Kidney tubule cell (primary cell): ENCODE results near the gene KDELR3.
A peak's percentile ranks its signal among the peaks of the same experiment; 100 is the strongest.

Experiments
- DNase-seq: peaks from one replicate; pipeline ENCODE4 v3.0.0-alpha.2; 2018; ENCODE audit warnings: low spot score

Gene KDELR3

GRCh38 chr22:38467904-38468442 lies at the start of gene KDELR3:
TSS of gene KDELR3 (plus strand) at chr22:38468096. CDS start at chr22:38468234, 138 bp downstream.
- peak; percentile 84 for DNase-seq

GRCh38 chr22:38418589-38418988 lies 49.3 kb upstream of the KDELR3 start:
- no peak for DNase-seq

- DNase-seq, result no peak
These were observed 48.6 kb upstream of the KDELR3 start for GRCh38 chr22:38419121-38419857.

GRCh38 chr22:38419858-38420160 lies 48.1 kb upstream of the KDELR3 start:
- no peak for DNase-seq

- DNase-seq, result no peak
These were observed 47.2 kb upstream of the KDELR3 start for GRCh38 chr22:38420734-38421133.

GRCh38 chr22:38422611-38423511 lies 45.0 kb upstream of the KDELR3 start:
- peak; percentile 73 for DNase-seq

- peak; percentile 64 for DNase-seq
These were observed 44.1 kb upstream of the KDELR3 start for GRCh38 chr22:38423512-38424503.

GRCh38 chr22:38424525-38425080 lies 43.3 kb upstream of the KDELR3 start:
- peak; percentile 16 for DNase-seq

GRCh38 chr22:38426628-38427027 lies 41.3 kb upstream of the KDELR3 start:
- no peak for DNase-seq

- no peak for DNase-seq
These were observed 40.4 kb upstream of the KDELR3 start for GRCh38 chr22:38427465-38427864.

GRCh38 chr22:38427940-38428339 lies 40.0 kb upstream of the KDELR3 start:
- DNase-seq, result no peak

GRCh38 chr22:38428714-38429113 lies 39.2 kb upstream of the KDELR3 start:
- no peak for DNase-seq

GRCh38 chr22:38429499-38430068 lies 38.3 kb upstream of the KDELR3 start:
- DNase-seq, result no peak

GRCh38 chr22:38431266-38432010 lies 36.5 kb upstream of the KDELR3 start:
- DNase-seq, result no peak

GRCh38 chr22:38432264-38432663 lies 35.6 kb upstream of the KDELR3 start:
- DNase-seq, result peak; percentile 49

- DNase-seq, result no peak
These were observed 34.0 kb upstream of the KDELR3 start for GRCh38 chr22:38433871-38434270.

- DNase-seq, result no peak
These were observed 32.9 kb upstream of the KDELR3 start for GRCh38 chr22:38435010-38435409.

- DNase-seq, result no peak
These were observed 31.9 kb upstream of the KDELR3 start for GRCh38 chr22:38435965-38436364.

- DNase-seq, result no peak
These were observed 31.1 kb upstream of the KDELR3 start for GRCh38 chr22:38436629-38437395.

GRCh38 chr22:38437416-38437815 lies 30.5 kb upstream of the KDELR3 start:
- DNase-seq, result no peak
